ENCODE measurements around the gene RAB3D. TPM values are rescaled to one million over a fixed set of nuclear protein-coding genes. Genes with fewer than 3 reads are reported as not detected.

RAB3D gene
- total RNA-seq, 1 experiment from 2014 or later = 29.4 TPM

DNA sequence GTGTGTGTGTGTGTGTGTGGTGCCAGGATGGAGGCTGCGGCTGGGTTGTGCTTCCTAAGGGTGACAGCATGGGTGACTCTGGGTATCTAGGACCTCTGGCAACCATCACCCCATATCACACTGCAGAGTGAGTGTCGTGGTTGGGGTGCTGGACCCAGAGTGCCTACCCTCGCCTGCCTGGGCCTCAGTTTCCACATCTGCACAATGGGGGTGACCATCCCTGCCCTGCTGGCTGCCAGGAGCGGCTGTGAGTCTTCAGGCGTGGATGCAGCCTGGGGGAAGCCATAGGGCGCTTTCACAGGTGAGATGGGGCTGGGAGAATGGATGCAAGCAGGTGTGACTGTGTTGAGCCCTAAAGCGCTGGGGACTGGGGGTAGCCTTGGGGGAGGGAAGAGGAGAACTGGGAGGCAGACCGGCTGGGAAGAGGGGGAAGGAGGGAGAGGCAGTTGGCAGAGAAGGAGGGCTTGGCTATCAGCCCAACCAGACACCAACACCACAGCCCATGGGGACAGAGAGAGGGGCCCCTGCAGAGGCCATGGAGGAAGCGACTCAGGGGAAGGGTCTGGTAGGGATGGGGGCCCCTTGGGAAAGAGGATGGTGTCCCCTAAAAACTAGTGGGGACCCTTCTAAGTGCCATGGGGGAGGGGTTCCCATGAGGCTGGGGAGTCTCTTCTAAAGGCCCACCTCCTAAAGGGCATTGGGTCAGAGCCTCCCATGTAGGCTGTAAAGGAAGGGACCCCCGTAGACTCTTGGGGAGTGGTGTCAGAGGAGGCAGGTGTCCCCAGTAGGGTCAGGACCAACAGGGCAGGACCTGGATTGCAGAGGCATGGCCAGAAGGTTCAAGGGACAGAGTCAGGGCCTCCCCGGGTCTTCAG, 17.5 kb upstream of the RAB3D start:
- H3K4me2 ChIP-seq (ENCODE audit: insufficient read depth, insufficient read length, low read length) = no peak overlapping the region
- Mint-ChIP-seq H3K27me3 (ENCODE audit: low read depth) (peaks cover 66% of the 10 kb centered on the region), H3K4me3 (peak overlapping the region in 1 of 2 experiments; percentile 80; a peak in 3 of 5 replicates), H3K27ac (no peak overlapping the region), H3K36me3 (ENCODE audit: insufficient read depth in 1 of 3, low read depth in 3 of 3) (no peaks in the 10 kb centered on the region; a peak in 1 of 7 replicates), H3K9me3 (no peaks in the 10 kb centered on the region; a peak in 1 of 5 replicates), H3K4me1 (peaks cover 11 to 30% of the 10 kb centered on the region in 2 experiments)
- DNase-seq = no peak
- no peaks in the 10 kb centered on the region for H3K9me3 ChIP-seq (ENCODE audit: control insufficient read depth, low read depth, low read length)
- H3K79me1 ChIP-seq (ENCODE audit: insufficient read depth, low read depth, low read length, poor library complexity, severe bottlenecking) = no peaks in the 10 kb centered on the region
- H3K4ac ChIP-seq (ENCODE audit: low read depth, low read length) = no peak overlapping the region
- H3K56ac ChIP-seq (ENCODE audit: insufficient read length, low read depth, low read length) = no peak overlapping the region
- no peaks in the 10 kb centered on the region for H4K20me1 ChIP-seq (ENCODE audit: control insufficient read depth, insufficient read depth, insufficient read length)
- no peak overlapping the region for H4K91ac ChIP-seq (ENCODE audit: insufficient read length, low read depth, low read length)
- no peak overlapping the region for H3T11ph ChIP-seq (ENCODE audit: low read length)
- H3K27ac ChIP-seq (ENCODE audit: insufficient read length, low read depth, low read length) = no peak overlapping the region
- no peak overlapping the region for H2AK5ac ChIP-seq (ENCODE audit: insufficient read length, low read length)
- no peaks in the 10 kb centered on the region for H3K79me2 ChIP-seq (ENCODE audit: insufficient read depth, low read length)
- no peak overlapping the region for H2AFZ ChIP-seq (ENCODE audit: low read length)
- H4K8ac ChIP-seq (replicated peaks; ENCODE audit: insufficient read length, low read depth, low read length) = no peak overlapping the region
- TF ChIP-seq, protein P1, sequence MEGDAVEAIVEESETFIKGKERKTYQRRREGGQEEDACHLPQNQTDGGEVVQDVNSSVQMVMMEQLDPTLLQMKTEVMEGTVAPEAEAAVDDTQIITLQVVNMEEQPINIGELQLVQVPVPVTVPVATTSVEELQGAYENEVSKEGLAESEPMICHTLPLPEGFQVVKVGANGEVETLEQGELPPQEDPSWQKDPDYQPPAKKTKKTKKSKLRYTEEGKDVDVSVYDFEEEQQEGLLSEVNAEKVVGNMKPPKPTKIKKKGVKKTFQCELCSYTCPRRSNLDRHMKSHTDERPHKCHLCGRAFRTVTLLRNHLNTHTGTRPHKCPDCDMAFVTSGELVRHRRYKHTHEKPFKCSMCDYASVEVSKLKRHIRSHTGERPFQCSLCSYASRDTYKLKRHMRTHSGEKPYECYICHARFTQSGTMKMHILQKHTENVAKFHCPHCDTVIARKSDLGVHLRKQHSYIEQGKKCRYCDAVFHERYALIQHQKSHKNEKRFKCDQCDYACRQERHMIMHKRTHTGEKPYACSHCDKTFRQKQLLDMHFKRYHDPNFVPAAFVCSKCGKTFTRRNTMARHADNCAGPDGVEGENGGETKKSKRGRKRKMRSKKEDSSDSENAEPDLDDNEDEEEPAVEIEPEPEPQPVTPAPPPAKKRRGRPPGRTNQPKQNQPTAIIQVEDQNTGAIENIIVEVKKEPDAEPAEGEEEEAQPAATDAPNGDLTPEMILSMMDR (conservative IDR thresholded peaks at IDR 0.05) = no peak
- H2BK12ac ChIP-seq (ENCODE audit: insufficient read length, low read depth, low read length) = no peak overlapping the region
- H3K14ac ChIP-seq (ENCODE audit: insufficient read depth, low read length) = no peak overlapping the region
- H2BK5ac ChIP-seq (ENCODE audit: insufficient read length, low read length) = no peak overlapping the region
- H2BK120ac ChIP-seq (ENCODE audit: low read depth, low read length, poor library complexity, severe bottlenecking) = no peak overlapping the region
- no peak overlapping the region for H2BK20ac ChIP-seq (ENCODE audit: low read depth, low read length, poor library complexity, severe bottlenecking)
- peaks cover 2% of the 10 kb centered on the region; the same call in 1 of the 2 replicates for H3K4me1 ChIP-seq (ENCODE audit: insufficient read depth, low read length)
- no peak overlapping the region for H3K9ac ChIP-seq (ENCODE audit: extremely low read depth, insufficient read length, low read length)
- H3K23me2 ChIP-seq (ENCODE audit: insufficient read length, low read depth, low read length, poor library complexity, severe bottlenecking) = peaks cover 9% of the 10 kb centered on the region
- no peak overlapping the region for H3K23ac ChIP-seq (ENCODE audit: insufficient read length, low read depth, low read length)
- no peak overlapping the region for H2BK15ac ChIP-seq (ENCODE audit: low read depth, low read length)
- H3K18ac ChIP-seq (ENCODE audit: insufficient read length, low read depth, low read length) = no peak overlapping the region
- H4K5ac ChIP-seq (ENCODE audit: insufficient read length, low read depth, low read length) = no peak overlapping the region
- WGBS (ENCODE audit: extremely low coverage, insufficient read length, low lambda C conversion rate) = no CpG with 5 or more reads among the region's 11 CpGs
- no peaks in the 10 kb centered on the region; the same call in 1 of the 2 replicates for H3K27me3 ChIP-seq (ENCODE audit: insufficient read depth, low read length)

Measured in H9 (cell line).